A673 (cell line): Measurements from ENCODE around the gene EFCAB7.

Source experiments
- EZH2 ChIP-seq: fragments of 200-600 bp; sonication (generic); IDR thresholded peaks from 2 replicates; pipeline ENCODE4 v1.6.1; 2017; ENCODE audit warnings: borderline replicate concordance, low read depth, mild to moderate bottlenecking, mixed read lengths, antibody characterized with exemption, low read length; ENCODE audit not compliant: poor library complexity, severe bottlenecking
- TF ChIP-seq, protein P1 (sequence below): fragments of 300-800, 200-600 bp; sonication (generic); conservative IDR thresholded peaks from 2 replicates; pipeline ENCODE4 v1.5.1; 2017; ENCODE audit warnings: low read depth, mild to moderate bottlenecking, antibody characterized with exemption, low read length, moderate library complexity, mixed read lengths

DNA sequence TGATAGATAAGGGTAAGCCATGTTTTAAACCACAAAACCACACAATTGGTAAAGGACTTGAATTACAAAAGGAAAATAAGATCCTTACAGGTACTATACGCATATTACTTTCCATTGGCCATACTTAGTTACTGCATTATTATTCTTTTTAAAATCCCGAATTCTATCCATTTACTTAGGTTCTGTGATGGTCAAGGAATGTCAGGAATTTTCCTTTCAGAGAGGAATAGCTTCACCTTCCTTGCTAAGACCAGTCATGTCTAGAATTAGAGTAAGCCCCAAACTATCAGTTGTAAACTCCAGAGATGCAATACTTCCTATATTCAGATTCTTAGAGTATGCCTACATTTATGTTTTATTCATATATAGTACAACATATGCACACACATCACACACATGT is 13.7 kb downstream of the EFCAB7 start:
- TF ChIP-seq, protein P1, sequence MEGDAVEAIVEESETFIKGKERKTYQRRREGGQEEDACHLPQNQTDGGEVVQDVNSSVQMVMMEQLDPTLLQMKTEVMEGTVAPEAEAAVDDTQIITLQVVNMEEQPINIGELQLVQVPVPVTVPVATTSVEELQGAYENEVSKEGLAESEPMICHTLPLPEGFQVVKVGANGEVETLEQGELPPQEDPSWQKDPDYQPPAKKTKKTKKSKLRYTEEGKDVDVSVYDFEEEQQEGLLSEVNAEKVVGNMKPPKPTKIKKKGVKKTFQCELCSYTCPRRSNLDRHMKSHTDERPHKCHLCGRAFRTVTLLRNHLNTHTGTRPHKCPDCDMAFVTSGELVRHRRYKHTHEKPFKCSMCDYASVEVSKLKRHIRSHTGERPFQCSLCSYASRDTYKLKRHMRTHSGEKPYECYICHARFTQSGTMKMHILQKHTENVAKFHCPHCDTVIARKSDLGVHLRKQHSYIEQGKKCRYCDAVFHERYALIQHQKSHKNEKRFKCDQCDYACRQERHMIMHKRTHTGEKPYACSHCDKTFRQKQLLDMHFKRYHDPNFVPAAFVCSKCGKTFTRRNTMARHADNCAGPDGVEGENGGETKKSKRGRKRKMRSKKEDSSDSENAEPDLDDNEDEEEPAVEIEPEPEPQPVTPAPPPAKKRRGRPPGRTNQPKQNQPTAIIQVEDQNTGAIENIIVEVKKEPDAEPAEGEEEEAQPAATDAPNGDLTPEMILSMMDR, result no peak
- no peak for TF ChIP-seq EZH2
